Measurements from ENCODE around the gene LPAR1. TPM values are rescaled to one million over a fixed set of nuclear protein-coding genes. Genes with fewer than 3 reads are reported as not detected.

Gene LPAR1
- total and polyA plus RNA-seq, 2 donors (not counting 1 experiment from before 2014, with no cell fraction given) = 0.06 TPM; not detected in 1

DNA sequence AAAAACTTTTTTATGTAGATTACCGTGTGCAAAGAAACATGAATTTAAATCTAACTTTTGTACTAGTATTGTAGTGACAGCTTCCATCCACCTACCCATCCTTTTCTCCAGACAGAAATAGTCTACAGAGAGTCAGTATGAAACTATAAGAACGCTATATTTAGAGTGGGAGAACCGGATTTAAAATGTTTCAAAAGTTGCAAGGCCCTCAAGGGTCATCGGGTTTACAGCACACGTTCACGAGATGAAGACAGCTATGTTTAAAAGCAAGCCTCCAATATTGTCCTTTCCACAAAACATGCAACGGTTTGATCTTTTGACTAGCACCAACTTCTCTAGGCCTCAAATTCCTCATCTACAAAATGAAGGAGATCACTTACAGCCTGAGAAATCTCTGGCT, 139.9 kb downstream of the LPAR1 start:
- H3K4me1 Mint-ChIP-seq = no peaks in the 10 kb centered on the region
- WGBS (ENCODE audit: insufficient coverage) = 100% methylated on average over 3 of the region's 7 CpGs
- intact Hi-C loops (cut with micrococcal nuclease) = no loop called here
- H3K9ac ChIP-seq (ENCODE audit: low read length) = no peak overlapping the region
- H3K4me3 ChIP-seq (ENCODE audit: control extremely low read depth in 1 of 5, extremely low read depth in 1 of 5, insufficient read depth in 1 of 5, low read depth in 2 of 5, low read length in 4 of 5) = no peak overlapping the region
- no peak overlapping the region for H3K27ac ChIP-seq (ENCODE audit: low read length in 2 of 2)
- no peaks in the 10 kb centered on the region for H3K27me3 ChIP-seq (replicated peaks in 1 of 4; ENCODE audit: control extremely low read depth in 1 of 4, control insufficient read depth in 3 of 4, insufficient read depth in 4 of 4, low read length in 3 of 4)
- peaks cover 0 to 9% (median 4%) of the 10 kb centered on the region in 3 donors for H3K9me3 ChIP-seq (ENCODE audit: control extremely low read depth in 1 of 3, control insufficient read depth in 2 of 3, insufficient read depth in 1 of 3, low read length in 2 of 3)
- no peak overlapping the region for H2AFZ ChIP-seq (ENCODE audit: insufficient read depth, low read depth, low read length, poor library complexity, severe bottlenecking)
- ATAC-seq (ENCODE audit: low read depth) (no peak), DNase-seq (no peak)
- H3K4me1 ChIP-seq (ENCODE audit: control insufficient read depth in 2 of 2, insufficient read depth in 2 of 2, low read length in 2 of 2) = no peaks in the 10 kb centered on the region
- H3K4me2 ChIP-seq (replicated peaks; ENCODE audit: low read depth, low read length, poor library complexity, severe bottlenecking) = no peak overlapping the region
- no peak overlapping the region for H3K4me3 Mint-ChIP-seq
- H3K79me2 ChIP-seq (ENCODE audit: control insufficient read depth, insufficient read depth, low read length) = no peaks in the 10 kb centered on the region
- TF ChIP-seq CTCF (IDR thresholded peaks at IDR 0.05) (no peak), EZH2 (IDR thresholded peaks at IDR 0.05; ENCODE audit: borderline replicate concordance, insufficient read depth, low read depth, low read length, poor library complexity, severe bottlenecking) (no peak)
- ChIA-PET POLR2A (no interaction called here), CTCF (no interaction called here)
- no peaks in the 10 kb centered on the region for H4K20me1 ChIP-seq (ENCODE audit: control insufficient read depth, insufficient read depth, low read length, poor library complexity, severe bottlenecking)
- H3K27ac Mint-ChIP-seq = no peak overlapping the region
- H3K36me3 ChIP-seq (replicated peaks in 1 of 2; ENCODE audit: control extremely low read depth in 1 of 2, control insufficient read depth in 1 of 2, extremely low read depth in 1 of 2, insufficient read depth in 2 of 2, low read length in 1 of 2) = no peaks in the 10 kb centered on the region
- peaks cover 3% of the 10 kb centered on the region for H3K9me3 Mint-ChIP-seq (ENCODE audit: insufficient read depth)
- no peaks in the 10 kb centered on the region for H3K27me3 Mint-ChIP-seq

GRCh38 chr9:110897943-110898342, 140.3 kb downstream of the LPAR1 start:
- no peaks in the 10 kb centered on the region for H3K27me3 ChIP-seq (replicated peaks in 1 of 4; ENCODE audit: control extremely low read depth in 1 of 4, control insufficient read depth in 3 of 4, insufficient read depth in 4 of 4, low read length in 3 of 4)
- no peak overlapping the region for H3K4me3 Mint-ChIP-seq

More at GRCh38 chr9:110897943-110898342, 140.3 kb downstream of the LPAR1 start:
- Histone ChIP-seq H3K4me1 (ENCODE audit: control insufficient read depth in 2 of 2, insufficient read depth in 2 of 2, low read length in 2 of 2) (no peaks in the 10 kb centered on the region), H3K79me2 (ENCODE audit: control insufficient read depth, insufficient read depth, low read length) (no peaks in the 10 kb centered on the region), H3K9me3 (ENCODE audit: control extremely low read depth in 1 of 3, control insufficient read depth in 2 of 3, insufficient read depth in 1 of 3, low read length in 2 of 3) (peaks cover 0 to 9% (median 4%) of the 10 kb centered on the region in 3 donors), H4K20me1 (ENCODE audit: control insufficient read depth, insufficient read depth, low read length, poor library complexity, severe bottlenecking) (no peaks in the 10 kb centered on the region), H3K27ac (ENCODE audit: low read length in 2 of 2) (no peak overlapping the region), H2AFZ (ENCODE audit: insufficient read depth, low read depth, low read length, poor library complexity, severe bottlenecking) (no peak overlapping the region), H3K36me3 (replicated peaks in 1 of 2; ENCODE audit: control extremely low read depth in 1 of 2, control insufficient read depth in 1 of 2, extremely low read depth in 1 of 2, insufficient read depth in 2 of 2, low read length in 1 of 2) (no peaks in the 10 kb centered on the region), H3K4me3 (ENCODE audit: control extremely low read depth in 1 of 5, extremely low read depth in 1 of 5, insufficient read depth in 1 of 5, low read depth in 2 of 5, low read length in 4 of 5) (no peak overlapping the region), H3K9ac (ENCODE audit: low read length) (no peak overlapping the region), H3K4me2 (replicated peaks; ENCODE audit: low read depth, low read length, poor library complexity, severe bottlenecking) (no peak overlapping the region)
- ATAC-seq (ENCODE audit: low read depth) (no peak), DNase-seq (no peak)
- Mint-ChIP-seq H3K9me3 (ENCODE audit: insufficient read depth) (peaks cover 3% of the 10 kb centered on the region), H3K27ac (no peak overlapping the region), H3K27me3 (no peaks in the 10 kb centered on the region), H3K4me1 (no peaks in the 10 kb centered on the region)
- WGBS (ENCODE audit: insufficient coverage) = 100% methylated on average over 1 of the region's 1 CpG
- ChIA-PET POLR2A (no interaction called here), CTCF (no interaction called here)
- no peak for TF ChIP-seq EZH2 (IDR thresholded peaks at IDR 0.05; ENCODE audit: borderline replicate concordance, insufficient read depth, low read depth, low read length, poor library complexity, severe bottlenecking)
- TF ChIP-seq CTCF (IDR thresholded peaks at IDR 0.05) = no peak
- intact Hi-C loops (cut with micrococcal nuclease) = no loop called here

All from B cell (primary cell).